HG03378 (cell line): Measurements from ENCODE around the gene PGBD4.

Experiments used
- ATAC-seq: cut with Tn5 transposase; IDR thresholded peaks from one replicate; pipeline ENCODE4 v1.9.1; 2021; ENCODE audit warnings: mild to moderate bottlenecking, moderate library complexity; ENCODE audit not compliant: unreplicated experiment

Gene PGBD4

DNA sequence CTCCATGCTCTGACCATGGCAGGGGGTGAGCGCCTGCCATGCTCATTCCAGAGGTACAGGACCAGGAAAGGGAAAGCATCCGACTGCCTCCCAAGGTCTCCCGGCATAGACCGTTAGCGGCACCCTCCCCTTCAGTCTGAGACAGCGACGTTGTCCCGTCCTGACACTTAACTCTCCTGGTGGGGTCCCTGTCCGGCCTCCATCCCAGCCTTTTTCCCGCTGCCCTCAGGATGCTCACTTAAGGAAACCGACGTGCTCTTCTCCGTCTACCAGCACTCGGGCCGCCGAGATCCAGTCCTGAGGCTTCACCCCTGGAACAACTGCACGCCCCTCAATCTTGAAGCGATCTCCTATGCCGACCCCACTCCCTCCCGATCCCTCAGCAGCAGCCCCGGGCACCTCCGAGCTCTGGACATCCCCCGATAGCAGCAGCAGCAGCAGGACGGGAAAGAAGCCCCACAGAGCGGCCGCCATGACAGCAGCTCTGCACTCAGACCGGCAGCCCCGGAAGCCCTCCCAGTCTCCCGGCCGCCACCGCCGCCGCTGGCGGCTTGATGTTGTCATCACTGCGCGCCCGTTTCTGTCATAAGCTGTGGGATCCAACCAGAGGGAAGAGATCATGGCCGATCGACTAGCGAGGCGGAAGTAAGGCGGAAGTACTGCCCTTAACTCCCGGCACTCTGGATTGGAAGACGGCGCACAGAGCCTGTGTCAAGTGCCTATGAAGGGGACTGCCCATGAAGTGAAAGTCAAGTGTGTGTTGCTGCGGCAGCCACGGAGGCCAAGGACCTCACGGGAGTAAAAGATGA is at the start of gene PGBD4, which contains the start of gene EMC7:
PGBD4 (plus strand) TSS at position 718 of the 809 bp plus-strand sequence. CDS start 449 bp downstream, outside the sequence.
EMC7 (minus strand) TSS at position 497 of the 809 bp plus-strand sequence; CDS start at position 474, 23 bp downstream.
- peak; percentile 97 for ATAC-seq

GRCh38 chr15:34054081-34054707 is 47.7 kb upstream of the PGBD4 start:
- no peak for ATAC-seq

- no peak for ATAC-seq
These were observed 45.9 kb upstream of the PGBD4 start for GRCh38 chr15:34055868-34056595.

DNA sequence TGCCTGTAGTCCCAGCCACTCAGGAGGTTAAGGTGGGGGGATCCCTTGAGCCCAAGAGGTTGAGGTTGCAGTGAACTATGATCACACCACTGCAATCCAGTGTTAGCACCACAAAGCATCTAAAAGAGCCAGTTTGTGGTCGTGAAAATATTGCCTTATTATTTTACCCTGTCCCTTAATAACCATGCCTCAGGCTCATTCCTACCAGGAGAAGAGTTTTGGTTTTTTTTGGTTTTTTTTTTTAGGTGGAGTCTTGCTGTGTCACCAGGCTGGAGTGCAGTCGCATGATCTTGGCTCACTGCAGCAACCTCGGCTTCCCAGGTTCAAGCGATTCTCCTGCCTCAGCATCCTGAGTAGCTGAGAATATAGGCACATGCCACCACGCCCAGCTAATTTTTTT is 45.0 kb upstream of the PGBD4 start:
- ATAC-seq, result no peak

- no peak for ATAC-seq
These were observed 42.4 kb upstream of the PGBD4 start for GRCh38 chr15:34059476-34059875.

GRCh38 chr15:34059946-34060345 is 41.9 kb upstream of the PGBD4 start:
- no peak for ATAC-seq

DNA sequence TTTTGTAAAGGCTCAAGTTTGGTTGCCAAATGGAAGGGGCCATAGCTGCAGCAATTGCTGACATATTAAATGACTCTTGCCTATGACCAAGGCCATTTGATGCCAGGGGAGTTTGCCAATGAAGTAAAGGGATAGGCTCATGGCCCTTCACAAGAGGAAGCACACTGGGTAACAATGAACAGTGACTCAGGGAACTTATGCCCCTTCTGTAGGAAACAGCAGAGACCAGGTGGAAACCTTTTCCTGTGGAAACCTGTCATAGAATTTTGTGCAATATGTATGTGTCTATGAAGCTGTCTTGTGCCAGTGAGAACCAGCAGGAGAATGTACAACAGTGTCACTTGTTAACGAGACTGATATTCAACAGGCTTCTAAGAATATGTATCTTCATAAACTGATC is 37.4 kb upstream of the PGBD4 start:
- no peak for ATAC-seq

- no peak for ATAC-seq
These were observed 36.6 kb upstream of the PGBD4 start for GRCh38 chr15:34065261-34065660.

DNA sequence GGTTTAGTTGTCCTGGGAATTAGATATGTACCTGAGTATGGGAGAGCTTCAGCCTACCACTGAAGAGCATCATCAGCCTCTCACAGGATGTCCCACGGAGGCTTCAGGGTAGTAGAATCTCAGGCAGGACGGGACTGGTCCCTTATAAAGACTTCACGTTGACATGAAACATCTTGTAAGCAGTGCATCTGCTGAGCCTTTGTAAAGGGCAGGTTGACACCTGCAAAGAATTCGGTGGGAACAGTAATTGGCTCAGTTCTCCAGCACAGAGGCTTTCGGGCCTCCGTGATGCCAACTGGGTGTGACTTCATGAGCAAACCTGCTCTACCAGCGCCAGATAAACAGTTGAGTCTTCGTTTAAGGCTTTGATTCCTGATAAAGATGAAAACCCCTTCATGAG is 35.9 kb upstream of the PGBD4 start:
- ATAC-seq, result no peak

GRCh38 chr15:34070003-34070402 is 31.9 kb upstream of the PGBD4 start:
- no peak for ATAC-seq

DNA sequence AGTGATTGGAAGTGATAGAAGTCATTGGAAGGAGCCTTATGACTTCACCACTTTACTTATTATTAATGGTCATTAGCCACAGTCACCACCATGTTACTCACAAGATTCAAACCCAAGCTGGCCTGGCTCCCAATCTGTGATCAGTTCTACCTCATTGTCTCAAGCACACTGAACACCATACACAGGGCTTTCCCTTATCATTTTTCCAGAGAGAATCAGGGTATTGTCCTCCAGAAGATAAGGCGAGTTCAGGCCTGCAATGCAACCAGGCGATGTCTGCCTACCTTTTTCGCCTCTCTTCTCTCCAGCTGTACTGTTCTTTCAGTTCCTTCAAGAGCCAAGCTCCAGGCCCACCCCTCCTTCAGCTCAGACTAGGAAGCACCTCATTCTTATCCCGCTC is 25.1 kb upstream of the PGBD4 start:
- no peak for ATAC-seq

DNA sequence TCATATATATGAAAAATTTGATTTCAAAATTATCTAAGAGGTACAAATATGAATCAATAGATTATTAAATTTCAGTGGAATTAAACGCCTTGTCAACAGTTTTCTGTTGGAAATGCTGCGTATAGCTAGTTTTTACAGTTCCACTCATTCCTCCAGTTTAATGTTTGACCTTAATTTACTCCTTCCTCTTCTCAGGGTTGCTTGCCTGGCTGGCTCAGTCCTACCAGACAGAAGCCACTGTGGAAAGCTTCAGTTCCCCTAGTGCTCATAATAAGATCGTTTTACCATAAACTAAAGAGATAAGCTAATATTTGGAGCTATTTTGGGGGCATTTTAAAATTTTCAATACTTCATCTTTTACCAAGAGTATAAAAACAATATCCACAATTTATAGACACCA is 23.0 kb upstream of the PGBD4 start:
- no peak for ATAC-seq

GRCh38 chr15:34079904-34080303 is 22.0 kb upstream of the PGBD4 start:
- ATAC-seq, result no peak

DNA sequence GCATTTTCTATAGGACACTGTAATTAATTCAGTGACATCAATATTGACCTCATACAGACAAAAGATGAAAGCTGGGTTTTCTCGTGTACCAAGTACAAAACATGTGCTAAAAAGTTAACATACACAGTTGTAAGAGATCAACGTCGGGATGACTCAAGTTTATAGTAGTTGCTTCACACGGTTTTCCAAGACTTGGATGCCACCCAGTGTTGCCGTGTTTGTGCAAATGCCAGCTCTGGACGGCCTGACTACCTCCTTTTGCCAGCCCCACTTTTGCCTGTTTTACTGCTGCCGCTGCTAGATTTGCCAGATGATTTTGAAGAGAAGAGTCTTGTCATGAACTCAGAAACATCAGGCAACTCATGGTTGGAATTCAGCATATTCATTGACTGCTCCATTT is 17.8 kb upstream of the PGBD4 start:
- ATAC-seq, result no peak

- no peak for ATAC-seq
These were observed 16.1 kb upstream of the PGBD4 start for GRCh38 chr15:34085746-34086145.

GRCh38 chr15:34099914-34100313 is 2.0 kb upstream of the PGBD4 start:
- ATAC-seq, result no peak

DNA sequence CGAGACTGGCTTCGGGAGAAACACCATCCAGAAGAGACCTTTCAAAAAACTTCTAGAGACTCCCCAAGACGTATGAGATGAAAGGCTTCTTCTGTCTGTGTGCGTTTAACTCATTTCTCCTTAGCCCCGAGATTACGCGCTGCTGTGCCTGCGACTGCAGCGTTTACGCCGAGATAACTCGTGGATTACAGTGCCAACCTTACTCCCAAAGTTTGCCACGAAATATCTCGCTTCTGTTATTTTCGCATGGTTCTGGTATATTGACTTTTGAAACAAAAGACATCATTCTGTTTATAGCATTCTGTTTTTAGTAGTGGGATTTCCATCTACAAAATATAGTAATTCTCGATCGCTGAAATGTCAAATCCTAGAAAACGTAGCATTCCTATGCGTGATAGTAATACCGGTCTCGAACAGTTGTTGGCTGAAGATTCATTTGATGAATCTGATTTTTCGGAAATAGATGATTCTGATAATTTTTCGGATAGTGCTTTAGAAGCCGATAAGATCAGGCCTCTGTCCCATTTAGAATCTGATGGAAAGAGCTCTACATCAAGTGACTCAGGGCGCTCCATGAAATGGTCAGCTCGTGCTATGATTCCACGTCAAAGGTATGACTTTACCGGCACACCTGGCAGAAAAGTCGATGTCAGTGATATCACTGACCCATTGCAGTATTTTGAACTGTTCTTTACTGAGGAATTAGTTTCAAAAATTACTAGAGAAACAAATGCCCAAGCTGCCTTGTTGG is 467 bp downstream of the PGBD4 start:
- ATAC-seq, result no peak

DNA sequence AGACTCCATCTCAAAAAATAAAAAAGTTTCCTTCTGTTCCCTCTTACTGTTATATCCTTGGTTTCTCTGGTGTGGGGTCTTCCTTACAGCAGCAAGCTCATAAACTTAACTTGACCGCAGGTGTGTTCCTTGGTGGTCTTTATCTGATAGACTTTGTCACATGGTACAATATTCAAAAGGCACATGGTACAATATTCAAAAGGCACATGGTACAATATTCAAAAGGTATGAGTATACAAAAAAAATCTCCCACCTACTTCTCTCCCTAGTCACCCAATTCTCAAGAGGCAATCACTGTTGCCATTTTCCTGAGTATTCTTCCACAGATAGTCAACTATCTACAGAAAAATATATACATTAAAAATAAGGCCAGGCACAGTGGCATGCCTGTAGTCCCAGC is 4.5 kb downstream of the PGBD4 start:
- no peak for ATAC-seq

GRCh38 chr15:34107315-34107714 is 5.4 kb downstream of the PGBD4 start:
- ATAC-seq, result no peak

DNA sequence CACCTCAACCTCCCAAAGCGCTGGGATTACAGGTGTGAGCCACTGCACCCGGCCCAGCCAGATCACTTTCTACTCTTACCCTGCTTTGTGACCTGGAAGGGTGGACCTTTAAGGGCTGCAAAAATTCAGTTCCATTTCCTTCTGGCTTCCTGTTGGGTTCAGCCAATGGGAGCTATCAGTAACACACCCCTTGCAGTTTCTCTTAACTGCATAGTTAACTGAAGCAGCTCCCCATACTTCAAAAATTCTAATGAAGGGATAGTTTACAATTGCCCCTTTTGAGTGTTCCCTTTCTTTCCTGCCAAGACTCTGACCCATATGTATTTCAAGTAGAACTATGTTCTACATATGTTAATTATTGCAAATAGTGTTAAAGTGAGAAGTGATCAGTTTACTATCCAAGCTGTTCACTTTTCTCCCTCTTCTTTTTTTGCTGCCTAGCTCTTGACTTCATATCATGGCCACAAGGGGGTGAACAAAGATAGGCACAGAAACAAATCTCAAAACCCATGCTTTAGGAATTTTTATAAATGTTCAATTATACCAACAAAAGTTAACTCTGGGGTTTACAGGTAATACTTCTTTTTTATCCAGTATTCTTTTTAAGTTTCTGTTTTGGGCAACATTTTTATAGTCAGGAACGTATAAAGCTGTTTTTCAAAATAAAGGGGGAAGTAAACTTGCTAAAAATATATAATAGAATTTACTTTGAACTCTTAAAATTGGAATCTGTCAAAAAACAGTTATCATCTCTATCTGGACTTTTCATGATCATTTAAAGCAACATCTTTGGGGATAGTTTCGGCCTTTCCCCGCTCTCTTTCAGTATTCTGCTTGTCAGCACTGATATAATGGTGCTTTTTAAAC is 8.1 kb downstream of the PGBD4 start:
- ATAC-seq, result no peak
